HG02970 (cell line): ENCODE data around the gene FAM177A1.

ENCODE experiments used
- ATAC-seq: cut with Tn5 transposase; IDR thresholded peaks from one replicate; pipeline ENCODE4 v1.9.1; 2021; ENCODE audit warnings: mild to moderate bottlenecking, moderate library complexity, moderate number of reproducible peaks; ENCODE audit not compliant: unreplicated experiment, low FRiP score

Gene FAM177A1

DNA sequence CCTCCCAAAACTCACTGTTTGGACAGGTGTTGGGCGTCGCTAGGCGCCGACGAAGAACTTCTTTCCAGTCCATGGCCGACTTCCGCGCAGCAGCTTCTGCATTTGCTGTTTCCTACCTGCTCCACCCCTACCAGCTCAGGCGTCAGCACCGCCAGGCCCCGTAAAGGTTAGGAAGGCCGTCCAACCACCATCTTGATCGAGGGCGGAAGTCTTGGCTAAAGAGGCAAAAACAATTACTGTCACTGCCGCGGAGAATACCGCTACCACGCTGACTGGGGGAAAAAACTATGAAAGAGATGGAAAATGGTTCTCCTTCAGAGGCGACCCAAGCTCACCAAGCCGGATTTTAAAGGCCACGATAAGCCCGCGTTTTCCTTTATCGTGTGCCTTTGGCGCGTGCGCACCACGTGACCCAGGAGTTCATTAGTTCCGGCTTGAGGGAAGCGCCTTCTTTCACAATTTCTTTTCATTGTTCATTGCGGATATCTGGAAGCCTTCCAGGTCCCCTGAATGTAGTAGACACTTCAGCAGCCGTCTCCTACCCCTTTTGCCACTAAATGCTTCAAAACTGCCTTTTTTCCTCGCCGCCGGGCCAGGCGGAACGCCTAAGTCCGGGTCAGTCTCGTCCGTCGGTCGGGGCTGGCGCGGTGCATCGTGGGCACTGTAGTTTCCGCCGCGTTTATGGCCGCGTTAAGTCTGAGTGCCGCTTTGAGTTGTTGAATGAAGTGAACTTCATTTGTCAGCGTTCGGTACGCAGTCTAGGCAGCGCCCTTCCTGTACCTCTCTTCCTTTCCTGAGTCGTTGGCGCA is 76.0 kb downstream of the FAM177A1 start, which contains the start of the genes PPP2R3C and PRORP:
TSS of gene PPP2R3C (minus strand) at position 104 of the 809 bp plus-strand sequence. CDS start at position 73, 31 bp downstream.
TSS of gene PRORP (plus strand) at position 666 of the 809 bp plus-strand sequence. CDS start 694 bp downstream, outside the sequence.
- peak; percentile 80 for ATAC-seq

DNA sequence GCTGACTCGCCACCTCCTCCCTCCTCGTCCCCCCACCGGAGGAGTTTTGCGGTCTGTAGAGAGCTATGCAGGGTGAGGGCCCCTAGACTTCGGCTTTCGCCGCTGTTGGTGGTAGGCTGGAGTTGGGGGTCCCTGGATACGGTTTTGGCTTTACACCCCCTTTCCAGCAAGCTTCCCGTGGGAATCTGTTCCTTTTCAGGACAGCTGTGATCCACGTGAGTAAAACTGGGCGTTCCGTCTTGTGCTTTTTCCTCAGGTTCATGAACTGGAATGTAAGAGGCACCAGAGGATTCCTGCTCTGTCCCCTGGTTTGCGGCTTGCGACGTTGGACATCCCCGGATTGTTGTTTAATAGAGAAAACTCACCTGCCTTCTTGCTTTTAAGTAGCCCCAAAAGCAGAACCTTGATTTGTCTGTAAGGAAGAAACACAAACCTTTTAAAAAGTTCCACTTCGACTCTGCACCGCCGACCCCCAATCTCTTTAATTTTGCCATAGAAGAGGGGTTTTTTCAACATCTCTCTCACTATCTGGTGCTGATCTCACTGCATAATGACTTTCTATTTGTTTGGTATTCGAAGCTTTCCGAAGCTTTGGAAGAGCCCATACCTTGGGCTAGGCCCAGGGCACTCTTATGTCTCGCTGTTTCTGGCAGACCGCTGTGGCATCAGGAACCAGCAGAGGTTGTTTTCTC is 76.8 kb downstream of the FAM177A1 start:
- no peak for ATAC-seq

GRCh38 chr14:35123388-35123703 is 77.3 kb downstream of the FAM177A1 start:
- ATAC-seq = no peak

DNA sequence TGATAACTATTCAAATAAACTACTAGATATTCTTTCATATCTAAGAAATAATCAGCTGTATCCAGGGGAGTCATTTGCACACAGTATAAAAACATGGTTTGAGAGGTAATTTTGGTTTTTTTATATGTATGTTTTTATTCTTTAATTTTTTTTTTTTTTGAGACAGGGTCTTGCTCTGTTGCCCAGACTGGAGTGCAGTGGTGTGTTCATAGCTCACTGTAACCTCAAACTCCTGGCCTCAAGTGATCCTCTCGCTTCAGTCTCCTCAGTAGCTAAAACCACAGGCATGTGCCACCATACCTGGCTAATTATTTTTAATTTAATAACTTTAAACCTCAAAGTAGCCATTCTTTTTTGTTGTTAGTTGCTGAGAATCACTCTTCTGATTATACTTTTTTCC is 78.1 kb downstream of the FAM177A1 start:
- ATAC-seq = no peak
